Neural progenitor cell (in vitro differentiated cells): ENCODE data around the gene ACYP2. TPM values are rescaled to one million over a fixed set of nuclear protein-coding genes. Genes with fewer than 3 reads are reported as not detected.

ENCODE experiments used
- DNase-seq: peaks from one replicate; pipeline ENCODE4 v3.0.0-alpha.2; 2016; ENCODE audit warnings: low spot score
- H2AFZ ChIP-seq: fragments of 200-600 bp; sonication (generic); replicated peaks from 2 replicates; pipeline ENCODE4 v1.6.1; 2016; ENCODE audit warnings: antibody characterized with exemption
- H3F3A ChIP-seq: fragments of 200-600 bp; sonication (generic); 2 replicates; pipeline ENCODE4 v1.6.1; 2016; ENCODE audit warnings: antibody characterized with exemption, low read depth
- H3K27ac ChIP-seq: fragments of 200-600 bp; sonication (generic); 2 replicates; pipeline ENCODE4 v1.5.1; 2016; ENCODE audit warnings: mild to moderate bottlenecking
- H3K27me3 ChIP-seq: fragments of 200-600 bp; sonication (generic); 2 replicates; pipeline ENCODE4 v1.6.1; 2016; ENCODE audit warnings: mild to moderate bottlenecking, moderate library complexity
- H3K36me3 ChIP-seq: fragments of 200-600 bp; sonication (generic); 2 replicates; pipeline ENCODE4 v1.5.1; 2016
- H3K4me1 ChIP-seq: fragments of 200-600 bp; sonication (generic); 2 replicates; pipeline ENCODE4 v1.6.1; 2016; ENCODE audit warnings: mixed run types
- H3K4me2 ChIP-seq: fragments of 200-600 bp; sonication (generic); 2 replicates; pipeline ENCODE4 v1.6.1; 2016
- H3K4me3 ChIP-seq: fragments of 200-600 bp; sonication (generic); 2 replicates; pipeline ENCODE4 v1.5.1; 2016
- H3K79me2 ChIP-seq: fragments of 200-600 bp; sonication (generic); 2 replicates; pipeline ENCODE4 v1.6.1; 2016; ENCODE audit warnings: low read depth
- H3K9ac ChIP-seq: fragments of 200-600 bp; sonication (generic); 2 replicates; pipeline ENCODE4 v1.6.1; 2016
- H3K9me3 ChIP-seq: fragments of 200-600 bp; sonication (generic); 2 replicates; pipeline ENCODE4 v1.5.1; 2016; ENCODE audit warnings: low read depth
- H4K20me1 ChIP-seq: fragments of 200-600 bp; sonication (generic); 2 replicates; pipeline ENCODE4 v1.6.1; 2016; ENCODE audit warnings: low read depth
- H3K27ac Mint-ChIP-seq: 3 replicates; pipeline ENCODE4 v1.8.0; 2021; ENCODE audit warnings: mixed read lengths
- H3K27me3 Mint-ChIP-seq: 2 replicates; pipeline ENCODE4 v1.8.0; 2022; ENCODE audit warnings: low read depth, mild to moderate bottlenecking, inconsistent platforms, moderate library complexity, mixed read lengths; ENCODE audit not compliant: insufficient read depth
- H3K36me3 Mint-ChIP-seq: 3 replicates; pipeline ENCODE4 v1.8.0; 2021; ENCODE audit warnings: mixed read lengths
- H3K4me1 Mint-ChIP-seq: 3 replicates; pipeline ENCODE4 v1.8.0; 2021; ENCODE audit warnings: mixed read lengths
- H3K4me3 Mint-ChIP-seq: 3 replicates; pipeline ENCODE4 v1.8.0; 2021; ENCODE audit warnings: mild to moderate bottlenecking, moderate library complexity, mixed read lengths
- H3K9me3 Mint-ChIP-seq: 3 replicates; pipeline ENCODE4 v1.8.0; 2020; ENCODE audit warnings: mixed read lengths
- EZH2 ChIP-seq: fragments of 200-600 bp; sonication (generic); IDR thresholded peaks from 2 replicates; pipeline ENCODE4 v1.6.1; 2017; ENCODE audit warnings: antibody characterized with exemption, mild to moderate bottlenecking, moderate library complexity
- EZH2phosphoT487 ChIP-seq: fragments of 200-600 bp; sonication (generic); IDR thresholded peaks from 2 replicates; pipeline ENCODE4 v1.6.1; 2017; ENCODE audit warnings: antibody characterized with exemption
- total RNA-seq: library from RNA; depleted of rRNA; stranded (reverse); fragments of >200 nt; gene quantifications from 2 replicates; pipeline ENCODE4 v1.2.3, GENCODE V29; 2015; ENCODE audit warnings: low replicate concordance
- TF ChIP-seq, protein P1 (sequence below): fragments of 200-600 bp; sonication (generic); IDR thresholded peaks from 2 replicates; pipeline ENCODE4 v1.5.1; 2017; ENCODE audit warnings: antibody characterized with exemption, mild to moderate bottlenecking

ACYP2 gene
- total RNA-seq, 1 donor from 2014 or later = 9.7 TPM

DNA sequence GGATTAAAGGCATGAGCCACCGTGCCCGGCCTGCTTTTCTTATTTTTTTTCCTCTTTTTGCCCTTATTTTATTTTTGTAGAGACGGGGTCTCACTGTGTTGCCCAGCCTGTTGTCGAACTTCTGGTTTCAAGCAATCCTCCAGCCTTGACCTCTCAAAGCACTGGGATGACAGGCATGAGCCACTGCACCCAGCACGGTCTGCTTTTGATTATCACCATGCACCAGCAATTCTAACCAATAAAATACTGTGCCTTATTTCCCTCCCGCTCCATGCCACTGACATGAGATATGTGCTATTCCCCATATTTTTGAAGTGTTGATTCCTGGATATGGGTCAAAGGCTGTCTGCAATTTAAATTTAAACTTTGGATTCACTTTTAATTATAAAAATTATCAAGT lies 42.9 kb downstream of the ACYP2 start:
- no peak overlapping the region for H3K9ac ChIP-seq
- no peaks in the 10 kb centered on the region for H3K9me3 ChIP-seq
- H3K36me3 ChIP-seq = no peaks in the 10 kb centered on the region
- no peak overlapping the region for H2AFZ ChIP-seq
- no peak overlapping the region for H3K27ac Mint-ChIP-seq
- H3K9me3 Mint-ChIP-seq = peaks cover 5% of the 10 kb centered on the region
- no peak overlapping the region for H3K4me2 ChIP-seq
- DNase-seq = no peak
- TF ChIP-seq EZH2phosphoT487 (no peak), EZH2 (no peak)
- TF ChIP-seq, protein P1, sequence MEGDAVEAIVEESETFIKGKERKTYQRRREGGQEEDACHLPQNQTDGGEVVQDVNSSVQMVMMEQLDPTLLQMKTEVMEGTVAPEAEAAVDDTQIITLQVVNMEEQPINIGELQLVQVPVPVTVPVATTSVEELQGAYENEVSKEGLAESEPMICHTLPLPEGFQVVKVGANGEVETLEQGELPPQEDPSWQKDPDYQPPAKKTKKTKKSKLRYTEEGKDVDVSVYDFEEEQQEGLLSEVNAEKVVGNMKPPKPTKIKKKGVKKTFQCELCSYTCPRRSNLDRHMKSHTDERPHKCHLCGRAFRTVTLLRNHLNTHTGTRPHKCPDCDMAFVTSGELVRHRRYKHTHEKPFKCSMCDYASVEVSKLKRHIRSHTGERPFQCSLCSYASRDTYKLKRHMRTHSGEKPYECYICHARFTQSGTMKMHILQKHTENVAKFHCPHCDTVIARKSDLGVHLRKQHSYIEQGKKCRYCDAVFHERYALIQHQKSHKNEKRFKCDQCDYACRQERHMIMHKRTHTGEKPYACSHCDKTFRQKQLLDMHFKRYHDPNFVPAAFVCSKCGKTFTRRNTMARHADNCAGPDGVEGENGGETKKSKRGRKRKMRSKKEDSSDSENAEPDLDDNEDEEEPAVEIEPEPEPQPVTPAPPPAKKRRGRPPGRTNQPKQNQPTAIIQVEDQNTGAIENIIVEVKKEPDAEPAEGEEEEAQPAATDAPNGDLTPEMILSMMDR = no peak
- no peaks in the 10 kb centered on the region for H3K4me1 ChIP-seq
- no peaks in the 10 kb centered on the region for H3F3A ChIP-seq
- peaks cover 16% of the 10 kb centered on the region for H3K4me1 Mint-ChIP-seq
- no peaks in the 10 kb centered on the region for H3K27me3 Mint-ChIP-seq
- no peaks in the 10 kb centered on the region for H4K20me1 ChIP-seq
- H3K79me2 ChIP-seq = no peaks in the 10 kb centered on the region
- H3K4me3 ChIP-seq = no peak overlapping the region
- H3K36me3 Mint-ChIP-seq = peaks cover 2% of the 10 kb centered on the region
- no peaks in the 10 kb centered on the region for H3K27me3 ChIP-seq
- no peak overlapping the region for H3K4me3 Mint-ChIP-seq
- H3K27ac ChIP-seq = no peak overlapping the region

DNA sequence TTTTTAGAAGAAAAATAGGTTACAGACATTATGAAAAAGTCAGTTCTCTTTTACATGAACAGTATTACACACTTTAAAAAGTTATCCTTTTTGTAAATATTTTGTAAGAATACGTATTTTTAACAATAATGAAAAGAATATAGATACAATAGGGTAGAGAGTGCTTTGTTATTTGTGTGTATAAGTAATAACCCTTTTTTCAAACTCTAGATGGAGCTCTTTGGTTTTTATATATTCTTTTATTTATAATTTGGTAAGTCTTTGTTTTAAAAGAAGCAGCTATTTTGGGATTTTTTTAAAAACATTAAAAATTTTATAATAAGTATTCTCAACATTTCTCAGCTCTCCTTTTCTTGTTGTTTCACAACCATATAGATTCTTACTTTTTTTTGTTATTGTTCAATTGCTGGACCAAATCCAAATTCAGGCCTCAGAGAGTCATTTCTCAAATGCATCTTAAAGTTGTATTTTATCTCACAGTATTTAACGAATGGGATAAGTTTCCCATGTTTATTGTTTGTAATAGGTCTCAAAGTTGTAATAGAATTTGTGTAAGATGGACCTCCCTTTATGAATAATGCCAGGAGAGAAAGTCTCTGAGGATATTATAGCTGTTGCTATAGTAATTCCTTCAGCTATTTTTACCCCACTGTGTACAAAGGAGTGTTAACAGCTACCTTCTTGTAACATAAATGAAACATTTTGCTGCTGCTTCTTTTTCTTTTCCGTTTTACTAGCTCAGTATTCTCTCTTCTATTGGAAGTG lies 46.4 kb downstream of the ACYP2 start:
- no peak for DNase-seq
- Histone ChIP-seq H3K36me3 (no peaks in the 10 kb centered on the region), H3K27ac (no peak overlapping the region), H3K4me3 (no peak overlapping the region), H3K4me1 (no peaks in the 10 kb centered on the region), H4K20me1 (no peaks in the 10 kb centered on the region), H3K9me3 (no peaks in the 10 kb centered on the region), H3K9ac (no peak overlapping the region), H3K79me2 (no peaks in the 10 kb centered on the region), H3K27me3 (no peaks in the 10 kb centered on the region), H3F3A (no peaks in the 10 kb centered on the region), H3K4me2 (no peak overlapping the region), H2AFZ (no peak overlapping the region)
- H3K4me1 Mint-ChIP-seq = peaks cover 16% of the 10 kb centered on the region
- no peaks in the 10 kb centered on the region for H3K9me3 Mint-ChIP-seq
- no peak overlapping the region for H3K27ac Mint-ChIP-seq
- TF ChIP-seq, protein P1 = no peak
- TF ChIP-seq EZH2 = no peak
- no peak for TF ChIP-seq EZH2phosphoT487
- H3K36me3 Mint-ChIP-seq = no peaks in the 10 kb centered on the region
- no peaks in the 10 kb centered on the region for H3K27me3 Mint-ChIP-seq
- H3K4me3 Mint-ChIP-seq = no peak overlapping the region

DNA sequence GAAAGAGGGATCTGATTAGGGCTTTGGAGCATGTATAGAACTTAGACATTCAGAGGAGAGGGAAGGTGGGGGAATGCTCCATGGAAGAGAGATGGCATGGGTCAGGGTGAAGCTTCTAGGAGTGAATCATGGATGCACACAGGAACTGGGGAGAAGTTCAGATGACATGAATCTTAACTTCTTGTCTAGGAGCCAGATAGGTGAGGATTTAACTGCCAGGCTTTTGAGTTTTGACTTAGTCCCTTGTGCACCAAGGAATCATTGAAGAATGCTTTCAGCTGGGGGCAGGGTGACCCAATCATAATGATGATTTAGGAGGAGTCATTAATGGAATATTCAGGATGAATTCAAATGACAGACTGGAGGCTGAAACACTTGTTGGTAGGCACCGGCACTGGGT lies 48.7 kb downstream of the ACYP2 start:
- H3K9me3 Mint-ChIP-seq = no peaks in the 10 kb centered on the region
- Histone ChIP-seq H3K4me2 (no peak overlapping the region), H3K36me3 (no peaks in the 10 kb centered on the region), H3K9me3 (no peaks in the 10 kb centered on the region), H3K79me2 (no peaks in the 10 kb centered on the region), H2AFZ (no peak overlapping the region), H3K4me1 (no peaks in the 10 kb centered on the region), H3F3A (no peaks in the 10 kb centered on the region), H4K20me1 (no peaks in the 10 kb centered on the region), H3K27ac (no peak overlapping the region), H3K9ac (no peak overlapping the region), H3K27me3 (no peaks in the 10 kb centered on the region), H3K4me3 (no peak overlapping the region)
- no peaks in the 10 kb centered on the region for H3K36me3 Mint-ChIP-seq
- H3K27me3 Mint-ChIP-seq = no peaks in the 10 kb centered on the region
- H3K4me1 Mint-ChIP-seq = peaks cover 16% of the 10 kb centered on the region
- no peak for DNase-seq
- no peak overlapping the region for H3K27ac Mint-ChIP-seq
- H3K4me3 Mint-ChIP-seq = no peak overlapping the region
- TF ChIP-seq, protein P1 = no peak
- no peak for TF ChIP-seq EZH2
- no peak for TF ChIP-seq EZH2phosphoT487
